VCaP (cell line): Measurements from ENCODE around the gene NCKAP5.

Experiments
- H3K27ac ChIP-seq: fragments of 450-650 bp; 2 replicates; pipeline ENCODE4 v1.5.1; 2017
- TF ChIP-seq, protein P1 (sequence below): fragments of 450-650 bp; conservative IDR thresholded peaks from 2 replicates; pipeline ENCODE4 v1.5.1; 2017; ENCODE audit warnings: mild to moderate bottlenecking, moderate library complexity

NCKAP5 gene

DNA sequence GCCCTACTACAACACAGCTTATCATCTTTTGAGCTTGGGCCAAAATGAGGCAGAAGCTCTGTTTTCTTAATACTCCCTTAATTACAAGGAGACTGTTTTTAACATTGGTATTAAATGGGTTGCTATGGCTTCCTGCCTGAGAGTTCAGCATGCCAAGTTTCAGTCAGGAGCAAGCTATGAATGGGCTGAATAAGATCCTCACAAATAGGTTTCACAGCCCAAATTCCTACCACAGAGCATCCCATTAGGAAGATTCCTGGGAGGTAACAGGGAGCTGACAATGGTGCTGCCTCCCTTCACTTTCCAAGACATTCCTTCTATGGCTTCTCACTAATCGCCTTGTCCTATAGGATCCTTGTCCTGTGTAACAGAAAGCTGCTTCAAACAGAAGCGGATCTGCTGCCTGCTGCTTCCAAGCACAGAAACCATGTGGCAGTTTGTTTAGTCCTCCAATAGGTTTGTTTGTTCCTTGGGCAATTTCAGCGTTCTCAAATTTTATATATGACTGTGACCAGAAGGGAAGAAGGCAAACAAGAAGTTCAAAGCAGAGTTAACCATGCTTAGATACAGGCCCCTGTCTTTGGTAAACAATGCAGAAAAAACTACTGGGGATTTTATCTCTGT, 70.9 kb downstream of the NCKAP5 start:
- peak overlapping the region; percentile 90 for H3K27ac ChIP-seq
- TF ChIP-seq, protein P1, sequence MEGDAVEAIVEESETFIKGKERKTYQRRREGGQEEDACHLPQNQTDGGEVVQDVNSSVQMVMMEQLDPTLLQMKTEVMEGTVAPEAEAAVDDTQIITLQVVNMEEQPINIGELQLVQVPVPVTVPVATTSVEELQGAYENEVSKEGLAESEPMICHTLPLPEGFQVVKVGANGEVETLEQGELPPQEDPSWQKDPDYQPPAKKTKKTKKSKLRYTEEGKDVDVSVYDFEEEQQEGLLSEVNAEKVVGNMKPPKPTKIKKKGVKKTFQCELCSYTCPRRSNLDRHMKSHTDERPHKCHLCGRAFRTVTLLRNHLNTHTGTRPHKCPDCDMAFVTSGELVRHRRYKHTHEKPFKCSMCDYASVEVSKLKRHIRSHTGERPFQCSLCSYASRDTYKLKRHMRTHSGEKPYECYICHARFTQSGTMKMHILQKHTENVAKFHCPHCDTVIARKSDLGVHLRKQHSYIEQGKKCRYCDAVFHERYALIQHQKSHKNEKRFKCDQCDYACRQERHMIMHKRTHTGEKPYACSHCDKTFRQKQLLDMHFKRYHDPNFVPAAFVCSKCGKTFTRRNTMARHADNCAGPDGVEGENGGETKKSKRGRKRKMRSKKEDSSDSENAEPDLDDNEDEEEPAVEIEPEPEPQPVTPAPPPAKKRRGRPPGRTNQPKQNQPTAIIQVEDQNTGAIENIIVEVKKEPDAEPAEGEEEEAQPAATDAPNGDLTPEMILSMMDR: no peak

DNA sequence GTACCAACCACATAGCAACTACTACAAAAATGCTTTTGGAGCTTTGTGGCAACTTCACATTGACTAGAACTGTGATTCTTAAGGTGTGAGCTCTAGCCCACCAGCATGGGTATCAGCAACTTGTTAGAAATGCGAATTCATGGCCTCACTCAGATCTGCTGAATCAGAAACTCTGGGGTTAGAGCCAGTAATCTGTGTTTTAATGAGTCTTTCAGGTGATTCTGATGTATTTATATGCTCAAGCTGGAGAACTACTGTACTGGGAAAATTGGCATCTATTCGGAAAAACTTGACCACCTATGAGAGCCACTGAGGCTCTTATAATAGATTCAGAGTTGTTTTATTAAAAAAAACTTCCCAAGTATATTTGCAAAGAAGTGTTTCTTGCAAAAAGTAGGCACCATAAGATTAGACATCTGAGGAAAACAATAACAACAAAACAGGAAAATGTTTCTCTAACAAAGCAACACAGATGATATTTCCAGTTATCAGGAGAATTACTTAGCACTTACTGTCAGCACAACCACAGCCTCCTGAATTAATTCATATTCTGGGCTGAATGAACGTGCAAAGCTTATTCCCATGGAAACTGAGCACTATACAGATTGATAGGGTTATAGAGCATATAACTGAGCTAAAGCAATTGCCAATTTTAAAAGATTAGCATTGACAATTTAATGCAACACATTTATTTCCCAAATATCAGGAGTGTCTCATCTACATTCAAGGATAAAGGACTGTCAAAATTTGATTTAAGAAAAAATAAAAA, 71.6 kb downstream of the NCKAP5 start:
- H3K27ac ChIP-seq: peak overlapping the region; percentile 90
- TF ChIP-seq, protein P1: no peak

DNA sequence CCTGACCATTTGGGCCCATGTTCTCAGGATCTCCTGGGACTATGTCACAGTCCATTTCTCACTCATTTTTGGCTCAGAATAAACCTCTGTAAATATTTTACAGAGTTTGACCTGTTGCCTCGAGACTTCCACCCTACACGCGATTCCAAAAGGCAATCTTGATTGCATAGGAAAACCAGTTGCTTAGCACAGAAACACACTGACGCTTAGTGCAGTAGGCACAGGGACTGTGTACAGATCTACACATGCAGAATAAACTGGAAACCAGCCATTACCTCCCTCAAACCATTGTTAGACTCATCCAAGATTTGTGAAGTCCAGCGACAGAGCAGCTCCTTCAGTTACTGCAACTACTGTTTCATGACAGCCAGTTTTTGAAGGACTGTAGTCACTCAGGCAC, 73.0 kb downstream of the NCKAP5 start:
- TF ChIP-seq, protein P1: no peak
- H3K27ac ChIP-seq: peak overlapping the region; percentile 90; the same call in 1 of the 2 replicates

DNA sequence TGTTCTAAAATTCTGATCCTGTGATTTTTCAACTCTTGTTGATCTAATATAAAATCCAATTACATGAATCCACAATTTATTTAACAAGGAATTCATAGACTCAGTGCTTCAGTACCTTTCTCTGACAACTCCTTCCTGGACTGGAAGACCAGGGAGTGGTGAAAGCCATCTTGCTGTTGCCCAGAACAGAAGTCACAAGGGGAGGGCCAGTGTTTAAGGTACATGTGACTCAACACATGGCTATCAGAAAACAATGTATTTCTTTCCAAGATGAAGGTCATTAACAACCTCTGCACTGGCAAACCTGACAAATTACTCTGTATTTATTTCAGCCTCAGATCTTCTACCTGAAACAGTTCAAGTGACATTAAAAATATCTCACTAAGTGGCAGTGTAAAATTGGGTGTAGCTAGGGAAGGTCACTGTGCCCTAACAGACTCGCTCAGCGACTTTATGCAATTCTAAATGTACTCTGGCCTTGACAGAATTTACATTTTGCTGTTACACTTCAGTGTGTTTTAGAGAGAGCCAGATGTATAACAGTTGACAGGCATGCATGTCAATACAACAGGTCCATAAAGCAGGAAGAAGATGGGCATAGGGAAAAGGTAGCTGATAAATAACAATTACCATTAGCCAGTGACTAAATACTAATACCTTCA, 75.4 kb downstream of the NCKAP5 start:
- TF ChIP-seq, protein P1: no peak
- no peak overlapping the region for H3K27ac ChIP-seq

DNA sequence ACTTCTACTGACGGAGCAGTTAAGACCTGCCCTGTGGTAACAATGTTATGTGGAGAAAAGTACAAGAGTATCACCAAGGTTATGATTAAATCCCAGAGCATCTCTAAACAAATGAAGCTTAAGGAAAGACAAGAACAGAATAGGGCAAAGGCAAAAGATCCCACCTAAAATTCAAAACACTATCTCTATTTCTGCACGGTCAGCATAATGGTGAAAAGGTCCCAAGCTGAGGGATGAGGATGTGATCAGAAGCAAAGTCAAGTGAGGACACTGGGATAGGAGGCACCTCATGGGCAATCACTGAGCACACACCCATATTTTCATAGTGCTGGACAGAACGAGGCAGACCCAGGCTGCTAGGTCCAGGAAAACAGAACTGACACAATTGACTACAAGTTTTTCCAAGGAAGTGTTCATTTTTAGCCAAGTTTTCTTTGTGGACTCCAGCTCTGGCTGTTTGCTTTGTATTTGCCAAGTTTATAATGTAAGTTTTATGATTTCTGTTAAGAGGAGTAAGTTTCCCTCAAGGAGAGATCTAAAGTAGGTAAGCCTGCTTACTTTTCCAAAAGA, 77.8 kb downstream of the NCKAP5 start:
- no peak overlapping the region for H3K27ac ChIP-seq
- TF ChIP-seq, protein P1: no peak

DNA sequence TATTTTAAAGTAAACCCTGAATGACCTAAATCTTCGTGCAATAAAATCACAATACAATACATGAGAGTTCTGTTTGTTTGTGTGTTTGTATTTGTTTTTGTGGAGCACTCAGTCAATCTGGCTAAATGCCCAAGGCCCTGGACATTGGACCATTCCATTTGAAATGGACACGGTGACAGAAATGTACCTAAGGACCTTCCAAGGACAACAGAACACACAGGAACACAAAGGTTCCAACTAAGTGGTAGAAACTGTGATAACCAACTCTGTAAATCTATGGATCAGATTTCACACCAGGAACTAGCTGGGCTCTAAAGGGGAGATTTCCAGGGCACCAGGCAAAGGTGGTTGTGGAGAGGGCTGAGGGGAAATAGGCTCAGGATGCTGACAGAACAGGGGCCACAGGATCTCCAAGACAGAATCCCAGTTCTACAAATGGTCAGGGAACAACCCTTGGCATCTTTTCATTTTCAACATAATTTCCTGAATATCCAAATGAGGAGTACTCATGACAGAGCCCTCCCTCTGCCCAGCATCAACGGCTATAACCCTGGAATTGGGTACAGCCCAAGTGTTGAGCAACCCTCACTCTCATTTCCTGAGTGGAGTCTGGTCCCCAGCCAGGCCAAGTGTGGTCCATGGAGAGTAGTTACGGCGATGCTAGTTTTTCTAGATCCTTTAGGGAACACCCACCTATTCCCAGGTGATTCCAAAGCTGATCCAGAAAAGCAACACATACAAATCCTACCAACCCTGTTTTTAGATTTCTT, 78.4 kb downstream of the NCKAP5 start:
- TF ChIP-seq, protein P1: no peak

More for the DNA sequence above, 78.4 kb downstream of the NCKAP5 start:
- H3K27ac ChIP-seq: no peak overlapping the region
